GM12878 (cell line): ENCODE measurements around the gene NEU4. TPM values are rescaled to one million over a fixed set of nuclear protein-coding genes. Genes with fewer than 3 reads are reported as not detected.
A peak's percentile ranks its signal among the peaks of the same experiment; 100 is the strongest.

Source experiments
- BHLHE40 ChIP-seq, 2 experiments: fragments of 450-650 bp in 1 of 2; IDR thresholded peaks; 2 replicates each; pipeline ENCODE4 v1.6.1; 2011 to 2017; ENCODE audit warnings: low read depth in 2 of 2, borderline replicate concordance in 1 of 2, improper control_type of control experiment in 1 of 2, low read length in 1 of 2, mild to moderate bottlenecking in 1 of 2
- CHD2 ChIP-seq: IDR thresholded peaks from 2 replicates; pipeline ENCODE4 v1.6.1; 2011; ENCODE audit warnings: low read depth, low read length, improper control_type of control experiment, borderline replicate concordance
- CREM ChIP-seq: IDR thresholded peaks from 2 replicates; pipeline ENCODE4 v1.6.1; 2014; ENCODE audit warnings: antibody characterized with exemption, low read depth
- EGR1 ChIP-seq, 2 experiments: IDR thresholded peaks; 1 replicate in 1 of 2; 2 replicates in 1 of 2; pipeline ENCODE4 v1.6.1; 2011 to 2012; ENCODE audit warnings: low read depth in 2 of 2, low read length in 2 of 2, borderline replicate concordance in 1 of 2, mild to moderate bottlenecking in 1 of 2, moderate library complexity in 1 of 2
- GATAD2B ChIP-seq: fragments of 450-650 bp; conservative IDR thresholded peaks from 2 replicates; pipeline ENCODE4 v1.6.1; 2017; ENCODE audit warnings: low read depth, mild to moderate bottlenecking, moderate library complexity
- IKZF2 ChIP-seq, 2 experiments: fragments of 450-650 bp; IDR thresholded peaks; 2 replicates each; pipeline ENCODE4 v1.6.1; 2017; ENCODE audit warnings: mild to moderate bottlenecking in 2 of 2, moderate library complexity in 2 of 2
- MEF2B ChIP-seq: fragments of 450-650 bp; IDR thresholded peaks from 2 replicates; pipeline ENCODE4 v1.6.1; 2018; ENCODE audit warnings: mild to moderate bottlenecking, moderate library complexity; ENCODE audit not compliant: partially characterized antibody, poor library complexity, severe bottlenecking
- MLLT1 ChIP-seq: fragments of 450-650 bp; IDR thresholded peaks from 2 replicates; pipeline ENCODE4 v1.6.1; 2016; ENCODE audit warnings: mild to moderate bottlenecking
- MTA2 ChIP-seq: fragments of 450-650 bp; IDR thresholded peaks from 2 replicates; pipeline ENCODE4 v1.6.1; 2016; ENCODE audit warnings: low read depth, mild to moderate bottlenecking, moderate library complexity
- POLR2A ChIP-seq: IDR thresholded peaks from 2 replicates; pipeline ENCODE4 v1.6.1; 2011; ENCODE audit warnings: low read depth, mild to moderate bottlenecking, low read length
- RBBP5 ChIP-seq: fragments of 200-600 bp; sonication (generic); conservative IDR thresholded peaks from 2 replicates; pipeline ENCODE4 v1.6.1; 2016
- RELA ChIP-seq: fragments of 450-650 bp; IDR thresholded peaks from 2 replicates; pipeline ENCODE4 v1.8.0; 2014; ENCODE audit warnings: borderline replicate concordance; ENCODE audit not compliant: partially characterized antibody
- SP1 ChIP-seq: IDR thresholded peaks from one replicate; pipeline ENCODE4 v1.6.1; 2011; ENCODE audit warnings: low read depth, low read length
- SRF ChIP-seq, 2 experiments: IDR thresholded peaks; 2 replicates each; pipeline ENCODE4 v1.6.1; 2011; ENCODE audit warnings: low read depth in 2 of 2, low read length in 2 of 2, mild to moderate bottlenecking in 1 of 2, moderate library complexity in 1 of 2
- ZNF207 ChIP-seq: fragments of 450-650 bp; IDR thresholded peaks from 2 replicates; pipeline ENCODE4 v1.6.1; 2014; ENCODE audit warnings: antibody characterized with exemption, mild to moderate bottlenecking, borderline replicate concordance
- polyA plus RNA-seq, 11 experiments: library from polyadenylated mRNA; depleted of rRNA in 4 of 11; unstranded in 6 of 11; stranded (reverse) in 5 of 11; fragments of >200 nt; fragmentation: Nextera tagmentation in 4 of 11; fragmentation: Illumina TruSeq in 1 of 11; extraction: Ambion mirVana in 4 of 11; extraction: Trizol in 1 of 11; gene quantifications; 1 replicate in 1 of 11; 2 replicates in 10 of 11; pipeline versions ENCODE4 v1.2.1 to v1.2.3, GENCODE V29; 2011 to 2016; ENCODE audit warnings: inconsistent platforms in 2 of 11, missing spikeins in 2 of 11, low read depth in 1 of 11
- total RNA-seq, 4 experiments: library from RNA; depleted of rRNA in 3 of 4; stranded (reverse); fragments of >200 nt in 3 of 4; fragmentation: Illumina TruSeq in 1 of 4; extraction: Trizol in 1 of 4; gene quantifications; 2 replicates each; pipeline versions ENCODE4 v1.2.1 to v1.2.3, GENCODE V29; 2013 to 2021
- TF ChIP-seq, protein P1 (sequence below): fragments of 450-650 bp; conservative IDR thresholded peaks from 2 replicates; pipeline ENCODE4 v1.6.1; 2017; ENCODE audit warnings: mild to moderate bottlenecking, moderate library complexity
- TF ChIP-seq, protein P2 (sequence below): IDR thresholded peaks from 2 replicates; pipeline ENCODE4 v1.6.1; 2011; ENCODE audit warnings: low read depth, low read length, improper control_type of control experiment, borderline replicate concordance
- TF ChIP-seq, protein P3 (sequence below): fragments of 450-650 bp; IDR thresholded peaks from 2 replicates; pipeline ENCODE4 v1.6.1; 2017; ENCODE audit warnings: antibody characterized with exemption, mild to moderate bottlenecking, moderate library complexity
- TF ChIP-seq, protein P4 (sequence below): fragments of 450-650 bp; IDR thresholded peaks from 2 replicates; pipeline ENCODE4 v1.6.1; 2017; ENCODE audit warnings: mild to moderate bottlenecking, moderate library complexity

The NEU4 gene
- total and polyA plus RNA-seq, 10 of the 15 experiments (the other 5 are each of a cell fraction or from before 2014, with no cell fraction given) = 0.01 to 0.28 (median 0.14) TPM; not detected in 5

- no peak for TF ChIP-seq SRF (IDR thresholded peaks at IDR 0.05; ENCODE audit: low read depth in 2 of 2, low read length in 2 of 2)
- TF ChIP-seq CHD2 = 0 out of 2 replicates have a peak, but pooled peaks have one; percentile 35
- TF ChIP-seq, protein P1, sequence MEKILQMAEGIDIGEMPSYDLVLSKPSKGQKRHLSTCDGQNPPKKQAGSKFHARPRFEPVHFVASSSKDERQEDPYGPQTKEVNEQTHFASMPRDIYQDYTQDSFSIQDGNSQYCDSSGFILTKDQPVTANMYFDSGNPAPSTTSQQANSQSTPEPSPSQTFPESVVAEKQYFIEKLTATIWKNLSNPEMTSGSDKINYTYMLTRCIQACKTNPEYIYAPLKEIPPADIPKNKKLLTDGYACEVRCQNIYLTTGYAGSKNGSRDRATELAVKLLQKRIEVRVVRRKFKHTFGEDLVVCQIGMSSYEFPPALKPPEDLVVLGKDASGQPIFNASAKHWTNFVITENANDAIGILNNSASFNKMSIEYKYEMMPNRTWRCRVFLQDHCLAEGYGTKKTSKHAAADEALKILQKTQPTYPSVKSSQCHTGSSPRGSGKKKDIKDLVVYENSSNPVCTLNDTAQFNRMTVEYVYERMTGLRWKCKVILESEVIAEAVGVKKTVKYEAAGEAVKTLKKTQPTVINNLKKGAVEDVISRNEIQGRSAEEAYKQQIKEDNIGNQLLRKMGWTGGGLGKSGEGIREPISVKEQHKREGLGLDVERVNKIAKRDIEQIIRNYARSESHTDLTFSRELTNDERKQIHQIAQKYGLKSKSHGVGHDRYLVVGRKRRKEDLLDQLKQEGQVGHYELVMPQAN = peak; percentile 44; the same call in 1 of the 2 replicates
- TF ChIP-seq CREM = peak; percentile 26; the same call in 1 of the 2 replicates
- peak; percentile 53 for TF ChIP-seq RELA
- peak; percentile 89 to 91 for TF ChIP-seq IKZF2 (IDR thresholded peaks at IDR 0.05)
- no peak for TF ChIP-seq EGR1 (IDR thresholded peaks at IDR 0.05; ENCODE audit: borderline replicate concordance in 1 of 2, low read depth in 2 of 2, low read length in 2 of 2)
- TF ChIP-seq RBBP5 = no peak
- TF ChIP-seq MEF2B = peak; percentile 15
- TF ChIP-seq MLLT1 = 0 out of 2 replicates have a peak, but pooled peaks have one; percentile 10
- TF ChIP-seq ZNF207 = no peak
- TF ChIP-seq, protein P2, sequence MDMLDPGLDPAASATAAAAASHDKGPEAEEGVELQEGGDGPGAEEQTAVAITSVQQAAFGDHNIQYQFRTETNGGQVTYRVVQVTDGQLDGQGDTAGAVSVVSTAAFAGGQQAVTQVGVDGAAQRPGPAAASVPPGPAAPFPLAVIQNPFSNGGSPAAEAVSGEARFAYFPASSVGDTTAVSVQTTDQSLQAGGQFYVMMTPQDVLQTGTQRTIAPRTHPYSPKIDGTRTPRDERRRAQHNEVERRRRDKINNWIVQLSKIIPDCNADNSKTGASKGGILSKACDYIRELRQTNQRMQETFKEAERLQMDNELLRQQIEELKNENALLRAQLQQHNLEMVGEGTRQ = no peak
- TF ChIP-seq GATAD2B = peak; percentile 85
- TF ChIP-seq BHLHE40 (IDR thresholded peaks at IDR 0.05; ENCODE audit: borderline replicate concordance in 1 of 2, low read depth in 2 of 2, low read length in 1 of 2) = peak in 1 of 2 experiments; percentile 53; a peak in 2 of 4 replicates
- TF ChIP-seq POLR2A = 0 out of 2 replicates have a peak, but pooled peaks have one; percentile 33
- TF ChIP-seq, protein P3, sequence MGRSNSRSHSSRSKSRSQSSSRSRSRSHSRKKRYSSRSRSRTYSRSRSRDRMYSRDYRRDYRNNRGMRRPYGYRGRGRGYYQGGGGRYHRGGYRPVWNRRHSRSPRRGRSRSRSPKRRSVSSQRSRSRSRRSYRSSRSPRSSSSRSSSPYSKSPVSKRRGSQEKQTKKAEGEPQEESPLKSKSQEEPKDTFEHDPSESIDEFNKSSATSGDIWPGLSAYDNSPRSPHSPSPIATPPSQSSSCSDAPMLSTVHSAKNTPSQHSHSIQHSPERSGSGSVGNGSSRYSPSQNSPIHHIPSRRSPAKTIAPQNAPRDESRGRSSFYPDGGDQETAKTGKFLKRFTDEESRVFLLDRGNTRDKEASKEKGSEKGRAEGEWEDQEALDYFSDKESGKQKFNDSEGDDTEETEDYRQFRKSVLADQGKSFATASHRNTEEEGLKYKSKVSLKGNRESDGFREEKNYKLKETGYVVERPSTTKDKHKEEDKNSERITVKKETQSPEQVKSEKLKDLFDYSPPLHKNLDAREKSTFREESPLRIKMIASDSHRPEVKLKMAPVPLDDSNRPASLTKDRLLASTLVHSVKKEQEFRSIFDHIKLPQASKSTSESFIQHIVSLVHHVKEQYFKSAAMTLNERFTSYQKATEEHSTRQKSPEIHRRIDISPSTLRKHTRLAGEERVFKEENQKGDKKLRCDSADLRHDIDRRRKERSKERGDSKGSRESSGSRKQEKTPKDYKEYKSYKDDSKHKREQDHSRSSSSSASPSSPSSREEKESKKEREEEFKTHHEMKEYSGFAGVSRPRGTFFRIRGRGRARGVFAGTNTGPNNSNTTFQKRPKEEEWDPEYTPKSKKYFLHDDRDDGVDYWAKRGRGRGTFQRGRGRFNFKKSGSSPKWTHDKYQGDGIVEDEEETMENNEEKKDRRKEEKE = no peak
- TF ChIP-seq MTA2 = peak; percentile 24; the same call in 1 of the 2 replicates
- no peak for TF ChIP-seq SP1
- TF ChIP-seq, protein P4, sequence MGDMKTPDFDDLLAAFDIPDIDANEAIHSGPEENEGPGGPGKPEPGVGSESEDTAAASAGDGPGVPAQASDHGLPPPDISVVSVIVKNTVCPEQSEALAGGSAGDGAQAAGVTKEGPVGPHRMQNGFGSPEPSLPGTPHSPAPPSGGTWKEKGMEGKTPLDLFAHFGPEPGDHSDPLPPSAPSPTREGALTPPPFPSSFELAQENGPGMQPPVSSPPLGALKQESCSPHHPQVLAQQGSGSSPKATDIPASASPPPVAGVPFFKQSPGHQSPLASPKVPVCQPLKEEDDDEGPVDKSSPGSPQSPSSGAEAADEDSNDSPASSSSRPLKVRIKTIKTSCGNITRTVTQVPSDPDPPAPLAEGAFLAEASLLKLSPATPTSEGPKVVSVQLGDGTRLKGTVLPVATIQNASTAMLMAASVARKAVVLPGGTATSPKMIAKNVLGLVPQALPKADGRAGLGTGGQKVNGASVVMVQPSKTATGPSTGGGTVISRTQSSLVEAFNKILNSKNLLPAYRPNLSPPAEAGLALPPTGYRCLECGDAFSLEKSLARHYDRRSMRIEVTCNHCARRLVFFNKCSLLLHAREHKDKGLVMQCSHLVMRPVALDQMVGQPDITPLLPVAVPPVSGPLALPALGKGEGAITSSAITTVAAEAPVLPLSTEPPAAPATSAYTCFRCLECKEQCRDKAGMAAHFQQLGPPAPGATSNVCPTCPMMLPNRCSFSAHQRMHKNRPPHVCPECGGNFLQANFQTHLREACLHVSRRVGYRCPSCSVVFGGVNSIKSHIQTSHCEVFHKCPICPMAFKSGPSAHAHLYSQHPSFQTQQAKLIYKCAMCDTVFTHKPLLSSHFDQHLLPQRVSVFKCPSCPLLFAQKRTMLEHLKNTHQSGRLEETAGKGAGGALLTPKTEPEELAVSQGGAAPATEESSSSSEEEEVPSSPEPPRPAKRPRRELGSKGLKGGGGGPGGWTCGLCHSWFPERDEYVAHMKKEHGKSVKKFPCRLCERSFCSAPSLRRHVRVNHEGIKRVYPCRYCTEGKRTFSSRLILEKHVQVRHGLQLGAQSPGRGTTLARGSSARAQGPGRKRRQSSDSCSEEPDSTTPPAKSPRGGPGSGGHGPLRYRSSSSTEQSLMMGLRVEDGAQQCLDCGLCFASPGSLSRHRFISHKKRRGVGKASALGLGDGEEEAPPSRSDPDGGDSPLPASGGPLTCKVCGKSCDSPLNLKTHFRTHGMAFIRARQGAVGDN = peak; percentile 78
Measured at GRCh38 chr2:241863536-241863954, 54.6 kb downstream of the NEU4 start (continued).
